HAP-1 (cell line): ENCODE measurements around the gene INPP5D.
"Not testable (repeated sequence)": the region's sequence is repeated elsewhere in the genome, so short reads cannot be mapped to it uniquely, and the experiment has no call there.

Source experiments
- DNase-seq, 2 experiments: peaks; one replicate each; pipeline ENCODE4 v3.0.0-alpha.2; 2016 to 2020; ENCODE audit warnings: low spot score in 2 of 2
- H3K27me3 ChIP-seq: fragments of 250-450 bp; sonication (Bioruptor Pico); 2 replicates; pipeline ENCODE4 v1.5.1; 2020; ENCODE audit warnings: low read depth, mild to moderate bottlenecking, moderate library complexity
- H3K36me3 ChIP-seq: fragments of 250-450 bp; sonication (Bioruptor Pico); replicated peaks from 2 replicates; pipeline ENCODE4 v1.5.1; 2020; ENCODE audit warnings: mild to moderate bottlenecking
- H3K4me1 ChIP-seq: fragments of 250-450 bp; sonication (Bioruptor Pico); 2 replicates; pipeline ENCODE4 v1.5.1; 2020; ENCODE audit warnings: mild to moderate bottlenecking
- H3K4me3 ChIP-seq: fragments of 250-450 bp; sonication (Bioruptor Pico); 2 replicates; pipeline ENCODE4 v1.5.1; 2020; ENCODE audit warnings: mild to moderate bottlenecking, moderate library complexity
- H3K9me3 ChIP-seq: fragments of 250-450 bp; sonication (Bioruptor Pico); 2 replicates; pipeline ENCODE4 v1.5.1; 2020; ENCODE audit warnings: mild to moderate bottlenecking, moderate library complexity
- in situ Hi-C: fragments of 300-500 bp; cut with MboI; formaldehyde crosslinking; loops from 3 replicates; pipeline ENCODE4 v1.14.3; 2020; ENCODE audit warnings: low sequenced_read_pairs, inconsistent platforms, mixed read lengths

Gene INPP5D

DNA sequence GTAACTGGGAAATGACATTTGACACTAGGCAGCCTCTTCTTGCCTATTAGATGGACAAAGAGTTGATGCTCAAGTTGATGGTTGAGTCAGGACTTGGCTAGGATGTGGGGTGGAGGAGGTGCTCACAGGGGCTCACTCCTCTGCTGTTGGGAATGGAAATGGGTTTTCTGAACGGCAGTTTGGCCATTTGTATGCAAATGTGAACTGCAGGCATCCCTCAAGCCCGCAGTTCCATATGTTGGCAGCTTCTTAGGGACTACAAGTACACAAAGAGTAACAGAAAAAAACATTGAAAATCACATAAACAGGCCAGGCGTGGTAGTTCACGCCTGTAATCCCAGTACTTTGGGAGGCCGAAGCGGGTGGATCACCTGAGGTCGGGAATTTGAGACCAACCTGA, 80.8 kb downstream of the INPP5D start:
- Histone ChIP-seq H3K27me3 (no peaks in the 10 kb centered on the region), H3K9me3 (no peaks in the 10 kb centered on the region; the same call in 1 of the 2 replicates), H3K36me3 (no peaks in the 10 kb centered on the region), H3K4me1 (peaks cover 7% of the 10 kb centered on the region), H3K4me3 (no peak overlapping the region)
- DNase-seq: no peak
- in situ Hi-C loops: no loop called here

- Histone ChIP-seq H3K36me3 (no peaks in the 10 kb centered on the region), H3K27me3 (no peaks in the 10 kb centered on the region), H3K4me3 (no peak overlapping the region), H3K4me1 (peaks cover 7% of the 10 kb centered on the region), H3K9me3 (no peaks in the 10 kb centered on the region)
- in situ Hi-C loops: no loop called here
- no peak for DNase-seq
These were observed 81.8 kb downstream of the INPP5D start for GRCh38 chr2:233141901-233142300.

DNA sequence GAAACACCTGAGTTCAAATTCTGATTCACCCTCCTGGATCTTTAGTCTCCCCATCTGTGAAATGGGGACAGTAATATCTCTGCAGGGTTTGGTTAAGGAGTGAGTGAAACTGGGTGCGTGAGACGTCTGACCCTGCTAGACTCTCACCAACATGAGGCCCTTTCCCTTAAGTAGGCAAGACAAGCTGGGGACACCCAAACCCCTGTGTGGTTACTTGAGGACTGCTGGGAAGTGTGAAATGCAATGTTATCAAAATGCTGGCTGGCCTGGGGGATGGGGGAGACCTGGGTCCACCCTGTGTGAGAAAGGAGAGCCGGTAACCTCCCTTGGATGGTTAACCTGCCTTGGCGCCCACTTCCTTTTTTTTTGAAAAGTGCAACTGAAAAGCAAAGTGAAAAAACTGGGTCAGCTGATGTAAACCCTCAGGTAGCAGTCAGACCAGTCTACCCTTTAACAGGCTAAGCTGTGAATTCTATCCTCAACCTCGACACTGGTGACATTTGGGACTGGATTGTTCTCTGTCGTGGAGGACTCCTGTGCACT, 82.3 kb downstream of the INPP5D start:
- Histone ChIP-seq H3K4me1 (peaks cover 7% of the 10 kb centered on the region), H3K4me3 (no peak overlapping the region), H3K27me3 (no peaks in the 10 kb centered on the region), H3K36me3 (no peaks in the 10 kb centered on the region), H3K9me3 (no peaks in the 10 kb centered on the region)
- in situ Hi-C loops: no loop called here
- DNase-seq: no peak

DNA sequence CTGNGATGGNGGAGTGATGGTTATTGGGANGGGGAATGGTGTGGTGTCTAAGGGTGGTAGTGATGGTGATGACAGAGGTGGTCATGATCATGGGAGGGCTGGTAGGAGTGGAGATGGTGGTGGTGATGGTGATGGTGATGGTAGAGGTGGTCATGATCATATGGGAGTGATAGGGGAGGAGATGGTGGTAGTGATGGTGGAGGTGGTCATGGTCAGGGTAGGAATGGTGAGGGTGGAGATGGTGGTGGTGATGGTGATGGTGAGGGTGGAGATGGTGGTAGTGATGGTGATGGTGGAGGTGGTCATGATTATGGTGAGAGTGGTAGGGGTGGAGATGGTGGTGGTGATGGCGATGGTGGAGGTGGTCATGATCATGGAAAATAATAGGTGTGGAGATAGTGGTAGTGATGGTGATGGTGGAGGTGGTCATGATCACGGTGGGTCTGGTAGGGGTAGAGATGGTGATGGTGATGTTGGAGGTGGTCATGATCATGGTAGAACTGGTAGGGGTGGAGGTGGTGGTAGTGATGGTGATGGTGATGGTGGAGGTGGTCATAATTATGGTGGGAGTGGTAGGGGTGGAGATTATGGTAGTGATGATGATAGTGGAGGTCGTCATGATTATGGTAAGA, 83.7 kb downstream of the INPP5D start:
- H3K4me1 ChIP-seq: peaks cover 7% of the 10 kb centered on the region
- no peak for DNase-seq
- H3K4me3 ChIP-seq: no peak overlapping the region
- H3K27me3 ChIP-seq: no peaks in the 10 kb centered on the region
- H3K9me3 ChIP-seq: no peaks in the 10 kb centered on the region
- no peaks in the 10 kb centered on the region for H3K36me3 ChIP-seq
- in situ Hi-C loops: no loop called here

- in situ Hi-C loops: no loop called here
- Histone ChIP-seq H3K9me3 (no peaks in the 10 kb centered on the region), H3K27me3 (no peaks in the 10 kb centered on the region), H3K4me1 (no peaks in the 10 kb centered on the region), H3K36me3 (no peaks in the 10 kb centered on the region), H3K4me3 (no peak overlapping the region)
- DNase-seq: no peak
These were observed 85.6 kb downstream of the INPP5D start for GRCh38 chr2:233145726-233146125.

- Histone ChIP-seq H3K4me1 (no peaks in the 10 kb centered on the region), H3K4me3 (no peak overlapping the region), H3K36me3 (no peaks in the 10 kb centered on the region), H3K9me3 (no peaks in the 10 kb centered on the region), H3K27me3 (no peaks in the 10 kb centered on the region)
- in situ Hi-C loops: no loop called here
- DNase-seq: no peak
These were observed 86.1 kb downstream of the INPP5D start for GRCh38 chr2:233146194-233146593.

DNA sequence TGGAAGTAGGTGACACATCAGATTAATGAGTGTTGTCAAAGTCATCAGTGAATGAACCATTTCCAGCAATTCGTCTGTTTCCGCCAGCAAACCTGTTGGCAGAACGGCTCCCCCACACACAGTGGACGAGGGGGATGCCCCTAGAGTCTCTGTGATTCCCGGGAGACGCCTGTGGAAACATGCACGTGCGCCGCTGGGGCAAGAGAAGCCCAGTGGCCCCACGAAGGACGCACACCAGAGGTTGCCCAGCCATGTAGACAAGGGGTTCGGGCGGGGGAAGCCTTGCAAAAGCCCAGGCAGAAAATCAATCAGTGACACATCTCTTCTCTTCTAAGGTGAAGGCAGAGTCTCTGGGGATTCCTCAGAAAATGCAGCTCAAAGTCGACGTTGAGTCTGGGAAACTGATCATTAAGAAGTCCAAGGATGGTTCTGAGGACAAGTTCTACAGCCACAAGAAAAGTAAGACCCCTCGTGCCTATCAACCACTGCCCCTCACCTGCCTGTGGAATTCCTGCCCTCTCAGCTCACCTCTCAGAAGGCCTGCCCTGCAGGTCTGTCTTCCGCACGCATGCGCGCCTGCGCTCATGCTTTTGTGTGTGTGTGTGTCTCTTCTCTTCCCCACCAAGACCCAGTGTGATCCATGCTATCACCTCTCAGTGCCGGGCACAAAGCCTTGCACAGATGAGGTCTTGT, 87.1 kb downstream of the INPP5D start:
- no peaks in the 10 kb centered on the region for H3K4me1 ChIP-seq
- no peaks in the 10 kb centered on the region for H3K36me3 ChIP-seq
- H3K9me3 ChIP-seq: no peaks in the 10 kb centered on the region
- H3K4me3 ChIP-seq: no peak overlapping the region
- no peaks in the 10 kb centered on the region for H3K27me3 ChIP-seq
- DNase-seq: no peak
- in situ Hi-C loops: no loop called here

GRCh38 chr2:233147829-233148167, 87.7 kb downstream of the INPP5D start:
- in situ Hi-C loops: no loop called here
- Histone ChIP-seq H3K4me1 (no peaks in the 10 kb centered on the region), H3K4me3 (no peak overlapping the region), H3K36me3 (no peaks in the 10 kb centered on the region), H3K9me3 (no peaks in the 10 kb centered on the region), H3K27me3 (no peaks in the 10 kb centered on the region)
- DNase-seq: no peak

- no peaks in the 10 kb centered on the region for H3K4me1 ChIP-seq
- no peaks in the 10 kb centered on the region for H3K36me3 ChIP-seq
- no peaks in the 10 kb centered on the region for H3K27me3 ChIP-seq
- in situ Hi-C loops: no loop called here
- DNase-seq: no peak
- no peak overlapping the region for H3K4me3 ChIP-seq
- H3K9me3 ChIP-seq: no peaks in the 10 kb centered on the region
These were observed 88.2 kb downstream of the INPP5D start for GRCh38 chr2:233148354-233148753.

DNA sequence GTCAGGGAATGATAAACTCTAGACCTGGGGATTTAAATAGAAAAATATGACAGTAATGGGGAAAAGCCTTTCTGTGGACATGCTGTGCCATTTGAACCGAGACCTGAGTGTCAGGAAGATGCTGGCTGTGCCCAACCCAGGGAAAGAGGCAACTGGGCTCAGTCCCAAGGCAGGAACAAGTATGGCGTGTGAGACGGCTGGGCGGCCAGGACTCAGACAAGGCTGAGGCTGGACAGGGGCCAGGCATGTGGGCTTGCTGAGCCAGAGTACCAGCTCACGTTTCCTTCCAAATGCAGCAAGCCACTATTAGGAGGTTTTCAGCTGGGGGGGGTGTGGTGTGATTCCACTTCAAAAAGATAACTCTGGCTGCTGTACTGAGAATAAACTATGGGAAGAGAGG, 92.4 kb downstream of the INPP5D start:
- Histone ChIP-seq H3K27me3 (no peaks in the 10 kb centered on the region), H3K36me3 (no peaks in the 10 kb centered on the region), H3K4me3 (no peak overlapping the region), H3K4me1 (no peaks in the 10 kb centered on the region), H3K9me3 (no peaks in the 10 kb centered on the region)
- in situ Hi-C loops: no loop called here
- no peak for DNase-seq

DNA sequence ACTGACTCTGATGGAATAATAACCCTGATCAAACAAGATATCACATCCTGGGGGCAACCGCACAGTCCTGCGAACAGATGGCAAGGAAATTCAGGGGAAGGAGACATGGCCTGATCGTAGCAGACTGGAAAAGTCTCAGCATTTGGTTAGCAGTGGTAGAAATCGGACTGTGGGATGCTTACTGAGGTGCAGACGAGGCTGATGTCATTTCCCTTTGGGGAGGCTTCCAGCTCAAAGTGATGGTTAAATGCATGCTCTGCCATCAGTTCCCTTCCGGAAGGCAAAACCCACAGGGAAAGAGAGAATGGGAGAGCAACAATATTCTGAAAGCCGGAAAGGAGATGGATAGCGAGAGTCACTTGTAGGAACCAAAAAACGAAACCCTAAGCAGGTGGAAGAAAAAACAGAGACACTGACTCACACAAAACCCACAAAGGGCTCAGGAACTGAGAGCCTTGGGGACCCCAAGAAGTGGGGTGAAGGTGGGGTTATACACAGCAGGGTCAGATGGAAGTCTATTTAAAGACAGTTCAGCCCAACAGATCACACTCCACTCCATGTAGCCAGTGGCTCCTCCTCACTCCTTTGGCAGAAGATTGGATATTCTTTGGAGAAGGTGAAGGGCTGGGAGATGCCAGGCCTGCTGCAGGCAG, 93.1 kb downstream of the INPP5D start:
- Histone ChIP-seq H3K36me3 (no peaks in the 10 kb centered on the region), H3K4me3 (no peak overlapping the region), H3K4me1 (no peaks in the 10 kb centered on the region), H3K9me3 (no peaks in the 10 kb centered on the region), H3K27me3 (no peaks in the 10 kb centered on the region)
- in situ Hi-C loops: no loop called here
- no peak for DNase-seq

DNA sequence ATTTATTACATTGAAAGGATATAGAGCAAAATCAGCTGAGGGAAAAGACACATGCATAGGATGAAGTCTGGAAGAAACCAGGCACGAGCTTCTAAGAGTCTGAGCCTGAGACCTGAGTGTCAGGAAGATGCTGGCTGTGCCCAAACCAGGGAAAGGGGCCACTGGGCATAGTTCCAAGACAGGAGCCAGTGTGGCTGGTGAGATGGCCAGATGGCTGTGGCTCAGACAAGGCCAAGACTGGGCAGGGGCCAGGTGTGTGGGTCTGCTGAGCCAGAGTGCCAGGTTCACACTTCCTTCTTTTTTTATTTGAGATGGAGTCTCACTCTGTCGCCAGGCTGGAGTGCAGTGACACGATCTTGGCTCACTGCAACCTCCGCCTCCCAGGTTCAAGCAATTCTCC, 95.9 kb downstream of the INPP5D start:
- H3K4me1 ChIP-seq: no peaks in the 10 kb centered on the region
- in situ Hi-C loops: no loop called here
- H3K27me3 ChIP-seq: no peaks in the 10 kb centered on the region
- H3K9me3 ChIP-seq: no peaks in the 10 kb centered on the region
- no peaks in the 10 kb centered on the region for H3K36me3 ChIP-seq
- H3K4me3 ChIP-seq: no peak overlapping the region
- no peak for DNase-seq

DNA sequence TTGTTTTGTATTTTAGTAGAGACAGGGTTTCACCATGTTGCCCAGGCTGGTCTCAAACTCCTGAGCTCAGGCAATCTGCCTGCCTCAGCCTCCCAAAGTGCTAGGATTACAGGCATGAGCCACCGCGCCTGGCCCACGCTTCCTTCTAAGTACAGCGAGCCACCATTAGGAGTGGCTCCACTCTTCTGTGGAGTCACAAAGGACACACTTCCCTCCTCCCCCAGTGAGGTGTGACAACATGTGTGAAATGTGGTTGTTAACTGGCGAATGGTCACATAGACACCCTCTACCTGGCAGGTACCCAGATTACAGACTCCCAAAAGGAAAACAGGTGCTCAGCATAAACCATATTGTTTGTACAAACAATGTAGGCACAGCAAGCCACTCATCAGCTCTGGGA, 96.3 kb downstream of the INPP5D start:
- H3K36me3 ChIP-seq, in situ Hi-C loops, H3K27me3 ChIP-seq, H3K4me1 ChIP-seq, H3K4me3 ChIP-seq, DNase-seq, H3K9me3 ChIP-seq: not testable (repeated sequence)

GRCh38 chr2:233161730-233162129, 101.6 kb downstream of the INPP5D start:
- Histone ChIP-seq H3K4me1 (no peaks in the 10 kb centered on the region), H3K9me3 (no peaks in the 10 kb centered on the region), H3K27me3 (no peaks in the 10 kb centered on the region), H3K4me3 (no peak overlapping the region), H3K36me3 (no peaks in the 10 kb centered on the region)
- in situ Hi-C loops: no loop called here
- DNase-seq: no peak
